Measurements from ENCODE around the gene RERE.

The RERE gene

DNA sequence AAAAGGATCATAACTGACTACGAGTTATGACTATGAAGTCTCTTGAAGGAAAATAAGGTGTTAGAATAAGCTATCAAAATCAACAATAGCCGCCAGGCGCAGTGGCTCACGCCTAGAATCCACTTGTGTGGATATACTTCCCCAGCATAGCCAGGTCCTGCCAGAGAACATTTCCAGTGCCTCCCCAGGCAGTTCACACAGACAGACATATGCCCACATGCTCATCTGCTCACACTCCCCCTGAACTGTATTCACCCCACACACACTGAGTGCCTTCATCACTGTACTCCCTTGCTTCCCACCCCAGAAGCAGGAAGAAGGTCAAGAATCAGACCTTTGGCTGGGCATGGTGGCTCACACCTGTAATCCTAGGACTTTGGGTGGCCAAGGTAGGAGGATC, 6.5 kb downstream of the RERE start:
- Histone ChIP-seq H3K27ac (ENCODE audit: low read depth, low read length) (no peak overlapping the region), H3K27me3 (ENCODE audit: control insufficient read depth, low read length) (no peaks in the 10 kb centered on the region), H3K79me2 (ENCODE audit: control insufficient read depth, low read length) (peaks cover 97% of the 10 kb centered on the region), H3K9me2 (replicated peaks; ENCODE audit: control insufficient read depth, low read length) (no peaks in the 10 kb centered on the region), H3K4me2 (ENCODE audit: low read length) (no peak overlapping the region), H3K4me3 (ENCODE audit: low read length) (no peak overlapping the region), H4K20me1 (ENCODE audit: control insufficient read depth, insufficient read depth, low read depth, low read length) (peaks cover 19% of the 10 kb centered on the region; the same call in 1 of the 2 replicates), H3F3A (ENCODE audit: control insufficient read depth, insufficient read depth) (no peaks in the 10 kb centered on the region), H3K4me1 (ENCODE audit: control insufficient read depth, low read length) (peaks cover 48% of the 10 kb centered on the region), H3K36me3 (ENCODE audit: control insufficient read depth, low read length) (no peaks in the 10 kb centered on the region; the same call in 1 of the 2 replicates), H3K9me3 (ENCODE audit: control insufficient read depth, insufficient read depth, low read length) (no peaks in the 10 kb centered on the region)
- no peak for TF ChIP-seq EZH2phosphoT487 (IDR thresholded peaks at IDR 0.05; ENCODE audit: borderline replicate concordance, low read length)
- TF ChIP-seq, protein P1, sequence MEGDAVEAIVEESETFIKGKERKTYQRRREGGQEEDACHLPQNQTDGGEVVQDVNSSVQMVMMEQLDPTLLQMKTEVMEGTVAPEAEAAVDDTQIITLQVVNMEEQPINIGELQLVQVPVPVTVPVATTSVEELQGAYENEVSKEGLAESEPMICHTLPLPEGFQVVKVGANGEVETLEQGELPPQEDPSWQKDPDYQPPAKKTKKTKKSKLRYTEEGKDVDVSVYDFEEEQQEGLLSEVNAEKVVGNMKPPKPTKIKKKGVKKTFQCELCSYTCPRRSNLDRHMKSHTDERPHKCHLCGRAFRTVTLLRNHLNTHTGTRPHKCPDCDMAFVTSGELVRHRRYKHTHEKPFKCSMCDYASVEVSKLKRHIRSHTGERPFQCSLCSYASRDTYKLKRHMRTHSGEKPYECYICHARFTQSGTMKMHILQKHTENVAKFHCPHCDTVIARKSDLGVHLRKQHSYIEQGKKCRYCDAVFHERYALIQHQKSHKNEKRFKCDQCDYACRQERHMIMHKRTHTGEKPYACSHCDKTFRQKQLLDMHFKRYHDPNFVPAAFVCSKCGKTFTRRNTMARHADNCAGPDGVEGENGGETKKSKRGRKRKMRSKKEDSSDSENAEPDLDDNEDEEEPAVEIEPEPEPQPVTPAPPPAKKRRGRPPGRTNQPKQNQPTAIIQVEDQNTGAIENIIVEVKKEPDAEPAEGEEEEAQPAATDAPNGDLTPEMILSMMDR (IDR thresholded peaks at IDR 0.05; ENCODE audit: low read depth, low read length, poor library complexity, severe bottlenecking), result no peak

- Histone ChIP-seq H4K20me1 (ENCODE audit: control insufficient read depth, insufficient read depth, low read depth, low read length) (peaks cover 17% of the 10 kb centered on the region; the same call in 1 of the 2 replicates), H3K9me2 (replicated peaks; ENCODE audit: control insufficient read depth, low read length) (no peaks in the 10 kb centered on the region), H3F3A (ENCODE audit: control insufficient read depth, insufficient read depth) (no peaks in the 10 kb centered on the region), H3K27me3 (ENCODE audit: control insufficient read depth, low read length) (no peaks in the 10 kb centered on the region), H3K4me1 (ENCODE audit: control insufficient read depth, low read length) (peaks cover 31% of the 10 kb centered on the region), H3K4me3 (ENCODE audit: low read length) (no peak overlapping the region), H3K79me2 (ENCODE audit: control insufficient read depth, low read length) (peaks cover 86% of the 10 kb centered on the region), H3K4me2 (ENCODE audit: low read length) (no peak overlapping the region), H3K9me3 (ENCODE audit: control insufficient read depth, insufficient read depth, low read length) (no peaks in the 10 kb centered on the region), H3K36me3 (ENCODE audit: control insufficient read depth, low read length) (0 out of 2 replicates have a peak, but pooled peaks cover 2% of the 10 kb centered on the region), H3K27ac (ENCODE audit: low read depth, low read length) (no peak overlapping the region)
- TF ChIP-seq EZH2phosphoT487 (IDR thresholded peaks at IDR 0.05; ENCODE audit: borderline replicate concordance, low read length), result no peak
- TF ChIP-seq, protein P1 (IDR thresholded peaks at IDR 0.05; ENCODE audit: low read depth, low read length, poor library complexity, severe bottlenecking), result no peak
These were observed 8.1 kb downstream of the RERE start for GRCh38 chr1:8809342-8809736.

DNA sequence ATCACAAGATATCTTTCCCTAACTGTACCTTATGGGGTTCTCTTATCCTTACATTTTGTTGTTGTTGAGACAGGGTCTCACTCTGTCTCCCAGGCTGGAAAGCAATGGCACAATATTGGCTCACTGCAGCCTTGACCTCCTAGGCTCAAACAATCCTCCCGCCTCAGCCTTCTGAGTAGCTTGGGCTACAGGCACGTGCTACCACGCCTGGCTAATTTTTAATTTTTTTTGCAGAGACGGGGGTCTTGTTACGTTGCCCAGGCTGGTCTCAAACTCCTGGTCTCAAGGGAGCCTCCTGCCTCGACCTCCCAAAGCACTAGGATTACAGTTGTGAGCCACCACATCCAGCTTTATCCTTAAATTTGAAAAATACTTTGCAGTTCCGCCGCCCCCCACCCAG, 10.4 kb downstream of the RERE start:
- 0 out of 2 replicates have a peak, but pooled peaks cover 10% of the 10 kb centered on the region for H4K20me1 ChIP-seq (ENCODE audit: control insufficient read depth, insufficient read depth, low read depth, low read length)
- no peak overlapping the region for H3K27ac ChIP-seq (ENCODE audit: low read depth, low read length)
- H3K9me3 ChIP-seq (ENCODE audit: control insufficient read depth, insufficient read depth, low read length), result no peaks in the 10 kb centered on the region
- TF ChIP-seq, protein P1 (IDR thresholded peaks at IDR 0.05; ENCODE audit: low read depth, low read length, poor library complexity, severe bottlenecking), result no peak
- no peak for TF ChIP-seq EZH2phosphoT487 (IDR thresholded peaks at IDR 0.05; ENCODE audit: borderline replicate concordance, low read length)
- H3K27me3 ChIP-seq (ENCODE audit: control insufficient read depth, low read length), result no peaks in the 10 kb centered on the region
- H3K9me2 ChIP-seq (replicated peaks; ENCODE audit: control insufficient read depth, low read length), result no peaks in the 10 kb centered on the region
- no peak overlapping the region for H3K4me2 ChIP-seq (ENCODE audit: low read length)
- 0 out of 2 replicates have a peak, but pooled peaks cover 3% of the 10 kb centered on the region for H3K36me3 ChIP-seq (ENCODE audit: control insufficient read depth, low read length)
- H3K79me2 ChIP-seq (ENCODE audit: control insufficient read depth, low read length), result peaks cover 79% of the 10 kb centered on the region
- no peaks in the 10 kb centered on the region for H3F3A ChIP-seq (ENCODE audit: control insufficient read depth, insufficient read depth)
- peaks cover 15% of the 10 kb centered on the region for H3K4me1 ChIP-seq (ENCODE audit: control insufficient read depth, low read length)
- no peak overlapping the region for H3K4me3 ChIP-seq (ENCODE audit: low read length)
